NB4 (cell line): ENCODE measurements around the gene ERN2.
"Not testable (repeated sequence)": the region's sequence is repeated elsewhere in the genome, so short reads cannot be mapped to it uniquely, and the experiment has no call there.

Experiments
- CTCF ChIP-seq: IDR thresholded peaks from one replicate; pipeline ENCODE4 v1.5.1; 2012; ENCODE audit warnings: low read depth, low read length
- MAX ChIP-seq: IDR thresholded peaks from 2 replicates; pipeline ENCODE4 v1.6.1; 2011; ENCODE audit warnings: low read depth, low read length

- TF ChIP-seq CTCF, MAX: not testable (repeated sequence)
Observed at GRCh38 chr16:23737423-23738028, 24.5 kb upstream of the ERN2 start.
